Renal cortical epithelial cell (primary cell): ENCODE data around the gene SLC35B3. TPM values are rescaled to one million over a fixed set of nuclear protein-coding genes. Genes with fewer than 3 reads are reported as not detected.
"Not testable (repeated sequence)": the region's sequence is repeated elsewhere in the genome, so short reads cannot be mapped to it uniquely, and the experiment has no call there.

Source experiments
- DNase-seq: peaks from one replicate; pipeline ENCODE4 v3.0.0-alpha.2; 2011; ENCODE audit warnings: low read depth
- total RNA-seq: library from RNA; depleted of rRNA; stranded (reverse); fragments of >200 nt; gene quantifications from 2 replicates; pipeline ENCODE4 v1.2.3, GENCODE V29; 2014

SLC35B3 gene
- total RNA-seq = 23.4 and 54.2 TPM in 2 replicates

DNA sequence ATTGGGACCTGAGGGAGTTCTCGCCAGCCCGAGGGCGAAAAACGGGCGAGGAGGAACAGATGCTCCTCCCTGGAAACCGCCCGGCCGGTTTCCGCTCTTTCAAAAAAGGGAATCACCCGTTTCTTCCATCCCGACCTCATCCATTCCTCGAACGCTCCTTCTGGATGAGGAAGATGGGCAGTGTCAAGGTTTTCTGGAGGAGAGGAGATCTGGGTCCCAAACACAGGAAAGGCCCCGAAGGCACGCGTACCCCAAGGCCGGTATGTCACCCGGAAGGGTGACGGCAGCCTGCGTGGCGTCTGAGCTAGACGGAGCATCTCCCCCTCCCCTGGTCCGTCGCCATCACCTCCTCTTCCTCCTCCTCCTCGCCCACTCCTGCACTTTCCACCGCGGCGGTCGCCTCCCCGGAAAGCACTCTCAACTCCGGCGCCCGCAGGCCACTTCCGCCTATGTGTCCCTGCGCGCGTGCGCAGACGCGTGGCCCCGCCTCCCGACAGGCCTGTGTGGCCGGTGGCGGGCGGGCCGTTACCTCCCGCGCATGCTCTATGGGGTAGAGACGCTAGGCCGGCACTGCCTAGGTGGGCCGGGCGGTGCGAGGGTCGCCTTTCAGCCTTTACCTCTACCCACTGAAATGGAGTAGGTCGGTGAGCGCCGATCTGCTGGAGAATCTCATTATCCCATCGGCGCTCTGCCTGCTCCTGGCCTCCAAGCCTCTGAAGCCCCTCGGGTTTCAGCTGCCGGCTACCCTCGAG is at the start of gene SLC35B3:
SLC35B3 (minus strand) TSS at position 453 of the 752 bp plus-strand sequence.
- DNase-seq = peak; percentile 68

DNA sequence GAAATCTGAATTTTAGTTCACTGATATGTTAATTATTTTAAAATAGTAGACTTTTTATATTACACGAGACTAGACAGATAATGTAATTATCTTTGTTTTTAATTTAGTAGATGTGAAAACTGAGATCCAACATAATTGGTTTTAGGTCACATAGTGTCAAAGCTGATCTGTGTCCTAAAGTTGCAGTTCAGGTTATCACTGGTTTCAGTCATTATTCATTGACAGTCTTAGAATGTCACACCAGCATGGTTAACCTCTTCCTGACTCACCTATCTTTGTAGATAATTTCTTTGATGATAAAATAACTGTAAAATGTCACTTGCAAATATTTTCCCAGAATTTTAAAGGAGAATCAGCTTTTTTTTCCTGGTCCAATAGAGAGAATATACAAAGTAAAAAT is 48.3 kb upstream of the SLC35B3 start:
- DNase-seq = no peak

DNA sequence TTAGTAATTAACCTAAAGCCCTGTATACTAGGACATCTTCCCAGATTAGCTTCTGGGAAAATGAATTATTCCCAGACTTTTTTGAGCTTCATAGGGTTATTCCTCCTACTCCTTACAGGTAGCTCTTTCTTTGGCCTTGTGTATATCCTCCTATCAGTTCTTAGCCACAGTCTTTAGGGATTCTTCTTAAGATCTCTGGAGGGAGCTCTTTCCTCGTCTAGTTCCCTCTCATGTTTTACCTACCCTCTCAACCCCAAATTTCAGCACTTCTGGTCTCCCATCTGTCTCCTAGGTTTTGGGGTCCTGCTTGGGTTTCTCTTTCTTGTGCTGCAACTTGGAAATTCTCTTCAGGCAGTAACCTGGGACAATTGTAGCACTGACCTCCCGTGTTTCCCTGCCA is 46.4 kb upstream of the SLC35B3 start:
- peak; percentile 7 for DNase-seq

DNA sequence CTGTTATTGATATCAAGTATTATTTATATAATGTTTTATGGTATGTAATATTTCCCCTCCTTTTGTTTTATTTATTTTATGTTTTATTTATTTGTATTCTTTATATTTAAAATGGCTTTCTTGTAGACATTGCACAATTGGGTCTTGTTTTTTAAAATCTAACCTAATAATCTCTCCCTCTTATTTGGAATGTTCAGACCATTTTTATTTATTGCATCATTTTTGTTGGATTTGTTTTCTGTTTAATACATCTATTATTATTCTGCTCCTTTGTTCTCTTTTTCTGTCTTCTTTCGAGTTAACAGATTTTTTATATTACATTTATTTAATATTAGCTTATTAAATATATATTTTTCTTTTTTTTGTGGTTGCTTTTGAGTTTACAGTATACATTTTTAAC is 43.1 kb upstream of the SLC35B3 start:
- no peak for DNase-seq

DNA sequence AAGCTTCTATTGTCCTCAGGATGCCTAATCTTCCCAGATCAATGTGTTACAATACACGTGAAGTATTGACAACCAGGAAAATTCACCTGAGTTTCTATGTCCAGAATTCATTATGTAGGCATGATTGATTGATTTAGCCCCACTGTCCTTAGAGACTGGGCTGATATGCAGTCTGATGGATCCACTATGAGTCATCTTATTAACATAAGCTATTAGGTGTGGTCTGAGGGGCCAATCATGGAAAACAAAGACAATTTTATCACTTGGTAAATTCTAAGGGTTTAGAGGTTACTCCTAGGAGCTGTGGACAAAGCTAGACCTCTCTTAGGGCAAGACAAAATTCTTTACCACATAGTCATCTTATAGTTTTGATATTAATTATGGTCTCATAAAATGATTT is 41.3 kb upstream of the SLC35B3 start:
- no peak for DNase-seq

DNA sequence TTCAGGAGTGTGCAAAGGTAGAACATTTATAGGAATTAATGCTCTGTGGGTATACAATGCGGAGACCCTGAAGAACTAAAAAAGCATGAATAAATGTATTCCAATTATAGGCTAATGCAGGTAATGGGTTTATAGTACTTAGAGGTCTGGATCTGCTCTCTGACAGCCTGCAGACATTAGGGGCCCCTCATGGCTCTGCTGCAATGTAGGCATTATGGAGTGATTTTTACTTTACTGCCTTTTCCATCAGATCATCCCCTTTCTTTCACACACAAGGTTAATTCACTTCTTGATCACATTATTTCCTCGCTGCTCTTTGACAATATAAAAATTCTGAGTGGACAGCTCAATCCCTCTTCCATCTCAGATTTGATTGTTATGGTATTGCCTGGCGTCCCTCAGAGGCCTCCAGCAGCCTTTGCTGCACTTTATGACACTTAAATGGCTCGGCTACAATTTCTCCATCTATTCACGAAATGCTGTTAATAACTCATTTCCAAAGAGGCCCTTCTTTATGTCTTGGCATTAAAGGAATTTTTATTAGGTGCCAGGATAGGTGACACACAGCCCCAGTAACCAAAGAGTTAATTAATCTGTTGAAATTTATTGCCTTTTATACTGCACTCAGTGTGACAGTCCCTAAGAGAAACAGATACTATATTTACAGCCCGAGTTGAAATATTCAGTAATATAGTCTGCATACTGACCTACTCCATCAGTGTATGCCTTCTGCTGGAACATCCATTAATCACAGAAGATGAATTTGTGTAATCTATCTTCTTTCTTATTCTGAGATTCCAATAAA is 33.4 kb upstream of the SLC35B3 start:
- no peak for DNase-seq

DNA sequence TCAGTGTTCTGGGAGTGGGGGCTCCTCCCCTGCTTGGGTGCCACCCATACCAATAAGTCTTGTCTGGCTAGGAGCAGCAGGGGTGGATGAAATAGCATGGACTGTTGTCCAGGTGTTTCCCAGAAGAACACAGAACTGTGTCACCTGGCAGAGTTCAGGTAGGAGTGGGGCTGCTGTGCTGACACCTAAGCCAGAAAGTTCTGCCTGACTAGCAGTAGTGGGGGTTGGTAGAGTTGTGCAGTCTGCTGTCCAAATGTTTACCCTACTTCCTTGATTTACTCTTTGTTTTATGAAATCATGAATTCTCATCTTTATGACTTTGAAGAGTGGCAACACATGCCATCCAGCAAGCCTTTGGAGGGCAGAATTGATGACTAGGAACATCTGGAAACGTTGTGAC is 27.3 kb upstream of the SLC35B3 start:
- DNase-seq = no peak

DNA sequence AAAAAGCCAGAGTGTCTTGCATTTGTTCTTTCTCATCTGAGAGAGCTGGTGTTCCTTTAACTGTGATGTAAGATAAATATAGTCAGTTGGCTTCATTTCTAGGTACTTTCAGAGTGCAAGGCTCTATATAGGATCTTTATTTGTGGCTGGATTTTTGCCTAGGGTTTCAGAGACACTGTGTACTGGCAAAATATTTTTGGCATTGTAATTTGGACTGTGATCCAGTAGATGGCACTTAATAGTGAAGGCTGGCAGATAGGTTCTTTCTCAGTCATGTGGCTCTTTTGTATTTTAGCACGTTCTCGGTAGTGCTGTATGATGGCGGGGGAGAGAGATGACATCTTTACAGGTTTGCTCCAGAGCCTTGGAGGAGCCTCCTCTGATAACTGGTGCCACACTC is 26.8 kb upstream of the SLC35B3 start:
- no peak for DNase-seq

DNA sequence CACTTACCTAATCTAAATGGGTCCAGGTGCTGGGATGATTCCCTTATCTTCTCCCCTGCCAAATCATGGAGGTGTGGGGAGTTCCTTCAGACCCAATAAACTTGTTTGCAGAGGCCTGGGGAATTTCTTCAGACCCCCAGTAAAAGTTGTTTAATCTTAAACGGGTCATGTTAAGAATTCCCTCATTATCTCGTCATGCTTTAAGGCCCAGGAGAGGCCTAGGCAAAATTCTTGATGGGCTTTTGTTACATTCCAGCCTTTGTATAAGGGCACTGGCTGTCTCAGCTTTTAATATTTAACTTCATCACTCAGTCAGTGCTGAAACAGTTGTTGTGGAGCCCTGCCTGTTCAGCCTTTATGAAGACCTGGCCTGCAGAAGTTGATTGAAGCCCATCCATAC is 11.0 kb upstream of the SLC35B3 start:
- DNase-seq = peak; percentile 86

DNA sequence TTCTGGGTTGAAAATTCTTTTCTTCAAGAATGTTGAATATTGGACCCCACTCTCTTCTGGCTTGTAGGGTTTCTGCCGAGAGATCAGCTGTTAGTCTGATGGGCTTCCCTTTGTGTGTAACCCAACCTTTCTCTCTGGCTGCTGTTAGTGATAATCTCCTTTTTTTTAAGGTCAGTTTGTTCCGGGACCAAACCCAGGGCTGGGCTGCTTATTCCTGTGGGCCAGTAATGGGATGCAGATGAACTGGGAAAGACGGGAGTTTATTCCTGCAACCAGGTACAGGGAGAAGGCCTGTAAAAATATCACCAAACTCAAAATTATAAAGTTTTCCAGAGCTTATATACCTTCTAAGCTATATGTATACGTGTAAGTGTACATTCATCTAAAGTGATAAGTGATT is 10.6 kb upstream of the SLC35B3 start:
- DNase-seq = not testable (repeated sequence)

DNA sequence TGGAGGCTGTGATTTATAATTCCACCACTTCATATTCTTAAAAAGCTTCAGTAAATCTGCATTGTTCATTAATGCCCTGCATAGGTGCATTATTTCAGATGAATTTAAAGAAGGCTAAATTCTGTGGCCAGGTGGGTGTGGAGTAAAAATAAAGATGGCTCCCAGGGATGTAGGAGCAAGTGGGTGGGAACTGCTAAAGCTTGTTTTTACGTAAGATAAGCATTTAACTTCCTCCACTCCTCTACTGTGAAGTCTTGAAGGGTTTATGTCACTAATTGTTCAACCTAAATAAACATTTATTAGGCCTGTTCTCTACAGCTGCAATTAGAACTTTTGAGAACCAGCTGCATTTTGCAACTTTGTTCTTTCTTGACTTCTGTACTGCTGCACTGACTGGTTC is 6.8 kb upstream of the SLC35B3 start:
- DNase-seq = no peak

DNA sequence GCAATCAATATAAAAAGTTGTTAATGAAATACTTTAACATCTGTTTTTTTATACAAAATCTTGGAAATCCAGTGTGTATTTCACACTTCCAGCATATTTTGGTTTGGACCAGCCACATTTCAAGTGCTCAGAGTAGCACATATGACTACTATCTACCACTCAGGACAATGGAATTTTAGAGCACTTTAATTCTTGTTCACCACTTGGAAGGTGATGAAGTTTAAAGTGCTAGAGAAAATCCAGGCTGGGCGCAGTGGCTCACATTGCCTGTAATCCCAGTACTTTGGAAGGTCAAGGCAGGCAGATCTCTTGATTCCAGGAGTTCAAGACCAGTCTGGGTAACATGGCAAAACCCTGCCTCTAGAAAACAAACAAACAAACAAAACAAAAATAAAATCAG is 6.1 kb upstream of the SLC35B3 start:
- DNase-seq = no peak

DNA sequence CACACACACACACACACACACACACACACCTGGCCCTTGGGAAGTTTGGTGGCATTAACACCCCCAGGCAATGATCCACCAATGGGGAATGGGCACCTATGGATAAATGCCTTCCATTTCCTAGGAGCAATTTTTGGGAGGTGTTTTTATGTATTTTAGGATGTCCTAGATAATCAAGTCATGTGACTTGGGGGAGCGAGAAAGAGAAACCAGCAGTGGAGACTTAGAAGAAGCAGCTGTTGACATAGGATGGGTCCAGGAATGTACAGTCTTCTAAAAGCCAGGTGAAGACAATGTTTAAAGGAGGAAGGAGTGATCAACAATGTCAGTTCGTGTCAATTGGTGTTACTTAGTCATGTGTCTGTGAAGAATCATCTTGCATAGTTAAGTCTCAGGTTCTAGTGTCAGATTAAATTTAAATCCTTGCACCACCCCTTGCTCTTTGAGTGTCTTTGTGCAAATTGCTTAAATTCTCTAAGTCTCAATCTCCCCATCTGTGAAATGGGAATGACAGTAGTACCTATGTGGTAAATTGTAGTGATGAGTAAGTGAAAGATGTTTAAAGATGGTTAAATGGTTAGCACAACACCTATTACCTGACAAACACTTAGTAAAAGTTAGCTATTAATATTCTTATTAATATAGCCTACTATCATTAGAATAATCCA is 4.4 kb upstream of the SLC35B3 start:
- no peak for DNase-seq

DNA sequence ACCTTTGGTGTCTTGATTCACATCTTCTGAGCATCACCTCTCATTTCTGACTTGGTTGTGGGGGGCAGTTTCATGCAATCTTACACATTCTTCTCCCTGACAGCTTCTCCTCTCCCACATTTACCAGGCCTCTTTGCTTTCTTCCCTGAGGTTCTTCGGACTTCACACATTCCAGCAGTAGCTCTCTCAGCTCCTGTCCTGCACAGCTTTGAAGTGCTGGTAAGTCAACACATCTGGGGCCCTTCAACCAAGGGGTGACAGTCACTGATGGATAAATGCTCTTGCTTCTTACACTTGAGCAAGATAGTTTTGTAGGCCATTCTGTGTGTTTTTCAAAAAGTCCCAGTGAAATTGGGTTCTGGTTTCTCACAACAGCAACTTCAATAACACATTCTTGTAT is 2.5 kb upstream of the SLC35B3 start:
- DNase-seq = no peak

DNA sequence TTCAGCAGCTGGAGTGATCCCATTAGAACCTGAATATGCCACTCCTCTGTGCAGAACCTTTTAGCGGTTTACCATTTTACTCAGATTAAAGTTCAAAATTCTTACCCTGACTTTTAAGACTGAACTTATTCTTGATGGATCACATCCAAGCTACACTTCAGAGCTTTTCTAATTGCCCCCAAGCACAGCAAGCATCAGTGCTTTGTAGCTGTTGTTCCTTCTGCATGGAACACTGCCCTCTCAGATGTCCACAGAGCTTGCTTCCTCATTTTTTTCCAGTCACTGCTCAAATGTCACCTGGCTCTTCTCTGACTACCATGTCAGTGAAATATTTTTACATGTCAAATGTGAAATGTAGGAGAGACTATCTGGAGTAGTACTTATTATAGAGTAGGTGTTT is 1.6 kb upstream of the SLC35B3 start:
- peak; percentile 82 for DNase-seq

DNA sequence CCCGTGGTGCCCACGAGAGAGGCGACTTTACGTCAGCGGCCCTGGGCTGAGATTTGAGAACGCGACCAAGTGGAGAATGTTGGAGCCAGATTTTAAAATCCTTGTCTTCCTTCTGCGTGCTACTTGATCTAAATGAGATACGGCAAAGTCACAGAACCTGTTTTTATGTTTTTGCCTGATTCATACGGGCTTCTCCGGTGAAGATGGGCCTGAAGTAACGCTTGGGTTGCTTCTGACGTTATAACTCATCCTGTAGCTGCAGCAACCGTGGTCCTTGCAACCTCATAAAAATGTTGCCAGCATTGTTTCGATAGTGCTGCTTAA is 462 bp upstream of the SLC35B3 start:
- DNase-seq = peak; percentile 47

DNA sequence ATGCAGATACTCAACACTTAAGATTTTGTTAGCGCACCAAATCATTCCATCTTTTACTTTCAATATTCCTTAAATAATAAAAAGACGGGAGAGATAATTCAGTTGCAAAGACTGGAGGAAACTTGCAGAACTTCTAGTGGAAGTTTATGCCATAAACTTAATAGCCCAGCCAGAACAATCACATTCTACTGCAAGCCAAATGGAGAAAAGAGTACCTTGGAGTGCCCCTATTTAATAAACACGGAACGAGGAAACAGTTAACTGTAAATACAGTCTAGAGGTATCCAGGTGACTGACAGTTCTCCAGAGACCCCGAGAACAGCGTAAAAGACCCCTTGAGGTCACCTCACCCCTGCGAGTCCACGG is 635 bp downstream of the SLC35B3 start:
- peak; percentile 22 for DNase-seq

DNA sequence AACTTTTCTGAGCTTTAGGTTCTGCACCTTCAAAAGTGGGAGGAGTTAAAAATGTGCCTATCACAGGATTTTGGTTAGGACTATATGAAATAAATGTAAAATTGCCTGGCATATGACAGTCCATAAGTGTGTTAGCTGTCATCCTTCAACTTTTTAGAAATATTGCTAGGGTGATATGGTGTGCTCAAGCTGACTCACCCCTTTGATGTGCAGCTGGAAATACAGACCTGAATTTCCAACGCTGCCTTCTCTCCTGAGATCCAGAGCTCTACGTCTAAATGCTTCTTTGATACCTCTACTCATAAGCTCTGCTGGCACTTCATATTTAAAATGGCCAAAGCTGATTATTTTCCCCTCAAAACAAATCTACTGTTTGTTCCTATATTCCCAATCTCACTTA is 2.7 kb downstream of the SLC35B3 start:
- DNase-seq = no peak

DNA sequence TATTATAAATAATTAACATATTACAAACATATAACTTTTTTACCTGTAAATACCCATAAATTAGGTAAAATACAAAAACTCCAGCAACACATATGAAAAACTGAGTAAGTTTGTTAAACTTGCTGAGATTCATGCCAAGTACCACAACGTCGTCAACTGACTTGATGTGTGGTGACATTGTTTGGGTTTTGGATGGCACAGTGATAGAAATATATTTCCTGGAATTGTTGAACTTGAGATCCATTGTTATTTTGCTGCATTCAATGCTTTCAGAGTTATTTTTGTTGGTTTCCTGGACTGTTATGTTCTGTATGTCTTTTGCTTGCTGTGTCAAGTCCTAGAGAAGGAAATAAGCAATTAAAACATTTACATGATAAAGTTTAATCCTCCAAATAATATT is 5.5 kb downstream of the SLC35B3 start:
- no peak for DNase-seq

DNA sequence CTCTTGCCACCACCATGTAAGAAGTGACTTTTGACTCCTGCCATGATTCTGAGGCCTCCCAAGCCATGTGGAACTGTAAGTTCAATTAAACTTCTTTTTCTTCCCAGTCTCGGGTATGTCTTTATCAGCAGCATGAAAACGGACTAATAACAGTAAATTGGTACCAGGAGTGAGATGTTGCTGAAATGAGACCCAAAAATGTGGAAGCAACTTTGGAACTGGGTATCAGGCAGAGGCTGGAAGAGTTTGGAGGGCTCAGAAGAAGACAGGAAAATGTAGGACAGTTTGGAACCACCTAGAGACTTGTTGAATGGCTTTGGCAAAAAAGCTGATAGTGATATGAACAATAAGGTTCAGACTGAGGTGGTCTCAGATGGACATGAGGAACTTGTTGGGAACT is 8.8 kb downstream of the SLC35B3 start:
- DNase-seq = not testable (repeated sequence)

DNA sequence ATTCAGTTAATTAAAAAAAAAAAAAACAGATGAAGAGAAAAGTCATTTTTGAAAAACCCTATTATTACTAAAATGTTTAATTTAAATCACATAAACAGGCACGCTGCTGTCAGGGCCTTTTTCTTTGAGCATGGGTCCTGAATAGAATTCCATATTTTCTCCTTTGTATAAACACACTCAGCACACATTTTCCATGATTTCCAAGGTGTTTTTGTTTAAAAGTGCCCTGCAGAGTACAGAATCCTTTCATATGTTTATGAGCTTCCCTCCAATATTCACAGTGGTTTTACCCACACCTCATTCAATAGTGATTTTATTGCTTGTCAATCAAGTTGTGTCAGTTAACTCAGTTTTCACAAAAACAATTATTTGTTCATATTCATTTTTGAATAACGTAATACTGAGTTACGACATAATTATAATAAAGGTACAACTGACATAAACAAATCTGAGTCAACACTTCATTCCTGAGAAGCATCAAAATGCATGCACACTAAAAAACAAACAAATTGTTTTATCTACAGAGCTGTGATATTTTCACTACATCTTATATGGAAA is 15.2 kb downstream of the SLC35B3 start:
- no peak for DNase-seq

DNA sequence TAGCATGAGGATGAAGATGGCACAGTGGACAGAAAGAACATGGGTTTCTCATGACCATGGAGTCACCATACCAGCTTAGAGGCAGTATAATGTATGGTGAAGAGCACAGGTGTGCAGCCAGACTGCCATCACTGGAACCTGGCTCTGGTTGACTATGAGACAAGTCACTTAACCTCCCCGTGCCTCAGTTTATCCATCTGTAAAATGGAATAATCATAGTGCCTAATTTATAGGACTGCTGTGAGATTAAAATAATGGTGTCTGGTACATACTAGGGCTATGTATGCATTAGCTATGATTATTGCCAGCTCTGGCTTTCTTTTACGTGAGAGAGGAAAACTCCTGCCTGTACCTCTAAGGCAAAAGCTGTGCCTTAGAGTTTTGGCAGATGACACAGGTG is 19.4 kb downstream of the SLC35B3 start:
- no peak for DNase-seq

DNA sequence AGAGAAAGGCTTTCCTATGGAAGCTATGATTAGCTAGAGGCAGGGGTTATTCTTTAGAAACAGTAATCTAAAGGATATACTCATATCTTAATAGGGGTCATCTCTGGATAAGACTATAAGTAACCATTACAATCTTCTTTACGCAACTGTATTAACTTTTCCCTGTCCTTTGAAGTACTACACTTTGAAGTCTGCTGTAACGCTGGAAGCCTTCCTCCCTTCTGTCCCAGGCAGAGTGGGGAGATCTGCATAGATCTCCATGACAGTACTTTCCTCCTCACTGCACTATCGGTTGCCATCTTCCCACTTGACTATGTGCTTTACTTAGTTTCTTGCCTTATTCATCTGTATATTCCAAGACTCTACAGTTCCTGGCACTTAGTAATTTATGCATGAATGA is 20.1 kb downstream of the SLC35B3 start:
- DNase-seq = no peak
